Heart left ventricle (tissue), 13 donors: ENCODE data around the gene TRMT10B.

Source experiments
- POLR2A ChIP-seq, 2 donors: fragments of 450-650 bp; IDR thresholded peaks; one replicate each; pipeline ENCODE4 v1.6.1; 2017; ENCODE audit warnings: antibody characterized with exemption in 2 of 2, mild to moderate bottlenecking in 2 of 2, moderate library complexity in 2 of 2
- TF ChIP-seq, protein P1 (sequence below), 12 donors: fragments of 200-600 bp; sonication (generic) in 4 of 12; IDR thresholded peaks; one replicate each; pipeline versions ENCODE4 v1.5.0 to v1.8.0; 2018 to 2022; ENCODE audit warnings: antibody characterized with exemption in 12 of 12, mild to moderate bottlenecking in 5 of 12
- donor health status: ischemic (EF 13 %, LVEDD 7.1; RV severe dilation, severe dysfunction).
- donor health status: DM: no; HTN: yes; CAD: no.
- donor health status: DM: no; HTN: no; CAD: no.
- donor health status: ischemic (EF 25% LVEDD 6.9; RV normal size, moderate dysfunction).
- donor health status: ischemic (EF 25% LVEDD 5.7; RV mildly dilated, moderate dysfunction).
- donor health status: ischemic (EF 35%, LVEDD 5.7; RV mildly dilated, moderate dysfunction).
- donor health status: nonischemic (EF 11% LVEDD 7.7; RV severe dilation, severe dysfunction).
- donor health status: DM: yes; HTN: yes; CAD: no.
- donor health status: PGD.
- donor health status: ischemic (EF 29% LVEDD 5.4; RV normal size, mild dysfunction).
- donor health status: nonischemic (EF 23%, LVEDD 6.1; RV moderate dilation, normal function).

DNA sequence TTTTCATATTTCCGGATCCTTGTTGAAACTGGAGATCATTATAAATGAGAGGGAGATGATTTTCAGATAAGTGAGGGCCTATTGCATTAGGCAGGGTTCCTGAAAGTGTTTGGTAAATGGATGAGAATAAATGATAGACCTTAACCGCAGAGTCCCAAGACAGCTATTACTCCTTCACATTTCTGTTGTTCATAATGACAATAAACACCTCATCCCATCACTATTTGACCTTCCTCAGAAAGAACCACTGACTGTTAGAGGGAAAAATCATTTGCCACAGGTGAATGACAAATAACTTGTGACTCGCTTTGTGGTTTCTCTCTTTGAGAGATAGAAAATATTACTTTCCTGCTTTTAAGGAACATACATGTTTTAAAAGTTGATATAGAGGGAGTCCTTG is 47.3 kb upstream of the TRMT10B start:
- TF ChIP-seq, protein P1, sequence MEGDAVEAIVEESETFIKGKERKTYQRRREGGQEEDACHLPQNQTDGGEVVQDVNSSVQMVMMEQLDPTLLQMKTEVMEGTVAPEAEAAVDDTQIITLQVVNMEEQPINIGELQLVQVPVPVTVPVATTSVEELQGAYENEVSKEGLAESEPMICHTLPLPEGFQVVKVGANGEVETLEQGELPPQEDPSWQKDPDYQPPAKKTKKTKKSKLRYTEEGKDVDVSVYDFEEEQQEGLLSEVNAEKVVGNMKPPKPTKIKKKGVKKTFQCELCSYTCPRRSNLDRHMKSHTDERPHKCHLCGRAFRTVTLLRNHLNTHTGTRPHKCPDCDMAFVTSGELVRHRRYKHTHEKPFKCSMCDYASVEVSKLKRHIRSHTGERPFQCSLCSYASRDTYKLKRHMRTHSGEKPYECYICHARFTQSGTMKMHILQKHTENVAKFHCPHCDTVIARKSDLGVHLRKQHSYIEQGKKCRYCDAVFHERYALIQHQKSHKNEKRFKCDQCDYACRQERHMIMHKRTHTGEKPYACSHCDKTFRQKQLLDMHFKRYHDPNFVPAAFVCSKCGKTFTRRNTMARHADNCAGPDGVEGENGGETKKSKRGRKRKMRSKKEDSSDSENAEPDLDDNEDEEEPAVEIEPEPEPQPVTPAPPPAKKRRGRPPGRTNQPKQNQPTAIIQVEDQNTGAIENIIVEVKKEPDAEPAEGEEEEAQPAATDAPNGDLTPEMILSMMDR (IDR thresholded peaks at IDR 0.05), result no peak
- TF ChIP-seq POLR2A (IDR thresholded peaks at IDR 0.05), result no peak
